LoVo (cell line): ENCODE measurements around the gene MTCH2.
"Not testable (repeated sequence)": the region's sequence is repeated elsewhere in the genome, so short reads cannot be mapped to it uniquely, and the experiment has no call there.

ENCODE experiments used
- DNase-seq: peaks from one replicate; pipeline ENCODE4 v3.0.0-alpha.2; 2016; ENCODE audit warnings: low spot score

The MTCH2 gene

DNA sequence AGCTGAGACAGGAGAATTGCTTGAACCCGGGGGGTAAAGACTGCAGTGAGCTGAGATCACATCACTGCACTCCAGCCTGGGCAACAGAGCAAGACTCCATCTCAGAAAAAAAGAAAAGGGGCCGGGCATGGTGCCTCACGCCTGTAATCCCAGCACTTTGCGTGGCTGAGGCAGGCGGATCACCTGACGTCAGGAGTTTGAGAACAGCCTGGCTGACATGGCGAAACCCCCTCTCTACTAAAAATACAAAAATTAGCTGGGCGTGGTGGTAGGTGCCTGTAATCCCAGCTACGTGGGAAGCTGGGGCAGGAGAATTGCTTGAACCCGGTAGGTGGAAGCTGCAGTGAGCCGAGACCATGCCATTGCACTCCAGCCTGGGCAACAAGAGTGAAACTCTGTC, 6.0 kb downstream of the MTCH2 start:
- not testable (repeated sequence) for DNase-seq

DNA sequence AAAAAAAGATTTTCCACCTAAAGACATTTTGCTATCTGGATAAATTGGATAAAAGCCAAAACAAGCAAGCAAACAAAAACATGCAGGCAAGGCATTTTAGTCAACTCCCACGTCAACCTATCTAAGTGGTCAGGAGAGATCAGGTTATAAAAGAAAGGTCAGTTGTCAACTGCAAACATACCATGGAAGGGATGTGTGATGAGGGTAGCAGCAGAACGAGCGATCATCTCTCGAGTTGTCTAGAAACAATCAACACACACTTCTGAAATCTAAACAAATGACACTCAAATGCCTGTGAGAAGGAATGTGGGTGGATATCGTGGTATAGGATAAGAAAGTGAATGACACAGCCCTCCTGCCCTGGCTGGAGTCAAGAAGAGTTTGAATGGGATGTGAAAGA, 10.9 kb downstream of the MTCH2 start:
- DNase-seq = no peak

DNA sequence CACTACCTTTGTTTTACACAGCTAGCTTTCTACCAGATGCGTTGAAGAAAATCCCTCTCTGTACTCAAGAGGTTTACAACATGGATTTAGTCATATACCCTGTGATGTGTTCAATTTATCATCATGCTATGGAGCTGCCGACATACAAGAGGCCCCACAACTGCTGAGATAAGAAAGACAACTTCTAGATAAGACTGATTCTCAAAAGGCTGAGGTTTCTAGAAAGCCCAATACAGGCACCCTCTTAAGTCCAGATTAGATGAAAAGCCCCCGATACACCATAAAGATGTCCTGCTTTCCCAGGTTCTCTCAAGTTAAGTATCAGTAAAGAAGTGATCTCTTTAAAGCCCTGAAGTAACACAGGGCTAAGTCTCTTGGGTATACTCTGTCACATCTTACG, 14.3 kb downstream of the MTCH2 start:
- DNase-seq = no peak

DNA sequence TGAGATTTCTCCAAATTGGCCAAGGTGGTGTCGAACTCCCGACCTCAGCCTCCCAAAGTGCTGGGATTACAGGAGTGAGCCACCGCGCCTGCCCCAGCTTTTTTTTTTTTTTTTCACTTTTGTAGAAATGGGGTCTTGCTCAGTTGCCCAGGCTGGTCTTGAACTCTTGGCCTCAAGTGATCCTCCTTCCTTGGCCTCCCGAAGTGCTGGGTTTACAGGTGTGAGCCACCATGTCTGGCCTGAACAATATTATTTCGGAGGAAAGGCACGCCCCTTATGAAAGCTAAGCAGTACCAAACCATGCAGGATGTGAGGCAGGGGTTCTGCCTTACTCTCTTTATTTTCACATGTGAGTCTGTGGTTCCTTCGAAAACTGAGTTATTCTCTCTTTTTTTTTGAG, 16.1 kb downstream of the MTCH2 start:
- no peak for DNase-seq

DNA sequence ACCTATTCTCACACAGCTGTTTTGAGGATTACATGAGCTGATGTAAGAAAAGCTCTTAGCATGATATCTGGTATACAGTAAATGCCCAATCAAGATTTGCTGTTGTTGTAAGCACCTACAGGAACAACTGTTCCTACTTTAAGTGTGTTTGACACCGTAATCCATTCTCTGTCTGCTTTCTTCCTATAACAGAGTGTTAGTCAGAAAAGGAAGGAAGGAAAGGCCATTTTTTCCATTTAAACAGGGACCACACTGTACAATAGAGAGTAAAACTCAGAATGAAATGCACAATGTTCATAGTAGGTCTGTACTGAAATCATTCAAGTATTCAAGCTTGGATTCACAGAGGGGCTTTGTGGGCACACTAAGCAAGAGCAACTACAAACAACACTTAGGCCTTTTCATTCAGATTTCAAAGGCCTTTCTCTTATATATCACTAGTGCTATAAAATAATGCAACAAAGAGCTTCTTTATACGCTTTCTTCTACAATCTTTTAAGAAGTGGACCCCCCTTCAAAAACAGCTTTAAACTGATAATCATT, 21.5 kb downstream of the MTCH2 start:
- no peak for DNase-seq

DNA sequence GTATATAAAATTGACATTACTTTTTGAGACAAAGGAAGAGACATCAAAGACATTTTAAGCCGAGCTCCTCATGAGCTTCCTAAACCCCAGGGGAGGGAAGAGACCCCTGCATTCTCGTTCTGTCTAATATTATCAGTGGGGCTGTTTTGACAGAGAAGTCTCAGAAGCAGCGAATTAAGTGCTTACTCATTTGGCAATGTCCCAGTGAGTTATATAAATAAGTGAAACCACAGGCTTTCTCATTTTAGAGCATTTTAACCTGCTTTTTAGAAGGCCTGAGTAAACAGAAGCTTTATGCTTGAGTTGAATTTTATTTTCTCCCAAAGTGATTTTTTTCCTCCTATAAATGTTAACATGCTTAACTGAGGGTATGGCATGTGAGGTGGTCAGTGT, 24.9 kb downstream of the MTCH2 start:
- DNase-seq = no peak

DNA sequence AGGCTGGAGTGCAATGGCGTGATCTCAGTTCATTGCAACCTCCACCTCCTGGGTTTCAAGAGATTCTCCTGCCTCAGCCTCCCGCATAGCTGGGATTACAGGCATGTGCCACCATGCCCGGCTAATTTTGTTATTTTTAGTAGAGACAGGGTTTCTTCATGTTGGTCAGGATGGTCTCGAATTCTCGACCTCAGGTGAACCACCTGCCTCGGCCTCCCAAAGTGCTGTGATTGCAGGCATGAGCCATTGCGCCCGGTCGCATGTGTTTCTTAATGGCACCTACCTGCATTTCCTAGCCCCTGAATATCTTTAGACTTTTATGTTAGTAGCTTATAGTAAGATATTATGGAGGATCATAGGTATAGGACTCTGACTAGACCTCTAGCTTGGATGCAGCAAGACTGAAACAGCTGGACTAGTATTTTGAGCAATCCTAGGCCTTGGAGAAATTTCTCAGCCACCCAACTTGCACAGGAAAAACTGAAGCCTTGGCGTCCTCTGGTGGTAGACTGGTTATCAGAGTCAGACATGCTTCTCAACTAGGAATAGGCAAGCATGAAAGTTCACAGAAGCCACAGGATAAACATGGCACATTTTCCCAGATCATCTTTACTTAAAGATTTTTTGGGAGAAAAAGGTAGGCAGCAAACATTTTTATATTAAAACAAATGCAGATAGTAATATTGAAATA, 25.5 kb downstream of the MTCH2 start:
- no peak for DNase-seq

DNA sequence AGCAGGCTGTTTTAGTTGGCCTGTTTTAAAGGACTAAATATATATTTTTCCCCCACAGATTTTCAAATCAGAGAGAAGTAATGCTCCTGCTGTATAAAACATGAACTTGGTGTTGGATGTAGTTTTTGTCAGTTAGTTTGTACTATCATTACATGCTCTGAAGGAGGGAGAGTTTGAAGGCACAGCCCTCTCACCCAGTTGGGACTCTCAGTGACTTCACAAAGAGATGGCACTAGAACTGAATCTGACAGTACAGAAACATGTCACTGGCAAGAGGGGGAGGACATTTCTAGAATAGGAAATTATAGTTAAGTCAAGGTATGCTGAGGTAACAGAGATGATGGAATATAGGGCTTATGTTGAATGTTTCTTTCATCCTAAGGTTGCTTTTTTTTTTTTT, 27.1 kb downstream of the MTCH2 start:
- no peak for DNase-seq

DNA sequence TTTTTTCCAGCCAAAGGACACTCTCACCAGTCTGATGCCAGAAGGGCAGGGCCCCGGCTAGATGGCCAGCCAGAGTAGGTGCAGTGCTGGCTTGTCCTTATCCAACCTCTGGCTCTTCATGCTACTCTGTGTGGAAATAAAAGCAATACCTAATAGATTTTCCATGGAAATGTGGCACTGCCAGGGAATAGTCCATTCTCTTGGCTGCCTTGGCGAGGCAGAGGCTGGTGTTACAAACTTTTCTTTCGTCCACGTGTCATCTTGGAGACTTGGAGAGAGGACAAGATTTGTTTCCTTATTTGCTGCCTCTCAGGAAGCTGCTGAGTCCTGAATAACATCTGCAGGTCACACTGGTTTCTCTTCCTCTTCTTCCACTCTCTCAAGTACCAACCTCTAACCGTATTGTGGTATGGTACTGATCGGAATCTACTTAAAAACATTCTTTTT, 31.0 kb downstream of the MTCH2 start:
- no peak for DNase-seq

DNA sequence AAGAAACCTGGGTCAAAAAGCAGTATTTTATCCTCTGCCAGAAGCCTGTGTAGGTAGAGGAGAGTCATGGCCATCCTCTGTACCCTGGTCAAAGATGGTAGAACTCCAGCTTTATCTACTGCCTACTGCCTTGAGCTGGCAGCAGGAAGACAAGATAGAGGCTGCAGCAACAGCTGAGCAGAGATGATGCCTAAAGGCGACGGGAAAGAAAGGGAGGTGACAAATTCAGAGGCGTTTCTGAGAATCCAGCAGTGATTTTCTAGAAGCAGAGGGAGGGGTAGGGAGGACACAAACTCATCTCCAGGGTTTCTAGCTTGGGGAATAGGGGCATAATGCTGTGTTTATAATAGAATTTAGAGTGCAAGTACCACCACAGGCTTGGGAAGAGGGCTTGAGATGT, 32.7 kb downstream of the MTCH2 start:
- no peak for DNase-seq

DNA sequence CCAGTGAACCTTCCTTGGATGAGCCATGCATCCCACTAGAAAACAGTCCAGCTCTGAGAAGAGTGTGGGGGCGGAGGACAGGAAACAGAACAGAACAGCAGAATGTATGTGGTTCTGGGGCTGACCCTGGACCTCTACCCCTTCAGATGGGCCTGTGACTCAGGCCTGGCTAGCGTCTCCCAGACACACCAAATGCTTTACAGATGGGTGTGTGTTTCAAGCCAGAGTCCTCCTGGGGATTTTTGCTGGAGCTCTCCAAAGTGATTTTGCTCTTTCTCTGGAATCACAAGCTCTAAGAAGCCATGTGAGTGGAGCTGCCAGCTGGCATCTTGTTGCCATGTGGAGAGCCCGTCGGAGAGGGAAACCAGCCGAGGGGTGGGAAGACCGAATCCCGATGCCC, 35.0 kb downstream of the MTCH2 start:
- no peak for DNase-seq

DNA sequence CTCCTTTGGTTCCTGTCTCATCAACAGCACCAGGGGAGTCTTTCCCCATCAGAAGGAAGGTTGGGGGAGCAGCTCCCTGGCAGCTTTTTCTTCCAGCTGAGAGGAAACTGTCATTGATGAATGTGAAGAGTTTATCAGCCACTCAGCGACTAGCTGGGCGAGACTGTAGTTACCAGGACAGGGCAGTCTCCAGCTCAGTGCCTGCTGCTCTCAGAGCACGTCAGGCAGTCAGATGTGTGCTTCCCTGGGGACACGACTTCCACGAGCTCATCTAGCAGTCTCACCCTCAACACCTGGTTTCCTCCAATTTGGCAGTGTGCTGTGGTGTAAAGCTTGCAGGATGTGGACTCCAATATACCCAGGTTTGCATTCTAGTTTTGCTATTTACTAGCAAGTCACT, 35.6 kb downstream of the MTCH2 start:
- DNase-seq = no peak

DNA sequence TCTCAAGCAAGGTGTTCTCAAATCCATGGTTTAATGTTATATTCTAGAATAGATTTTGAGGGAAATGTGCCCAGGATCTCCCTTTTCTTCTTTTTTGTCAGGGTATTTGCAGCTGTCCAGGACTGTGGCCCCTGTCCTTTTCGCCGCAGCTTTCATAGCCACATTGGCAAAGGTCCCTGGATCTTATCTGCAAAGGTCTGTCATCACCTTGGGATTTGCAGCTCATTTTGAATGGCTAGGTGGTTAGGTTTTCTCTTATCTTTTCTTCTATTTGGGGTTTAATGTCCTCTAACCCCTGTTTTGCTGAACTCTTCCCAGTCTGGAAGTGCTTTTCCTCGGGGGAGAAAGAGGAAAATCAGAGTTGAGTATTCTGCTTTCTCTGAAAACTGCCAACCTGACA, 36.4 kb downstream of the MTCH2 start:
- no peak for DNase-seq

DNA sequence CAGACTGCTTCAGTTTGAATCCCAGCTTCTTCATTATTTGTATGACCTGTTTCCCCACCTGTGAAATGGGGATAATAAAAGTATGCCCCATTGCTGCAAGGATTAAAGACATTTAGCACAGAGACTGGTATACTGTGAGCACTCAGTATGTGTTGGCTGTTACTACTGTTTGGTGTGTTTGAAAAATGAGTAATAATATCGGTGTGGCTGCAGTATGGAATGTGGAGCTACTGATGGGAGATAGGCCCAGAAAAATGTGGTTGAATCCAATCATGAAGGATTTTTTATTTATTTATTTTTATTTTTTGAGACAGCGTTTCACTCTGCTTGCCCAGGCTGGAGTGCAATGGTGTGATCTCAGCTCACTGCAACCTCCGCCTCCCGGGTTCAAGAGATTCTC, 39.1 kb downstream of the MTCH2 start:
- DNase-seq = no peak

DNA sequence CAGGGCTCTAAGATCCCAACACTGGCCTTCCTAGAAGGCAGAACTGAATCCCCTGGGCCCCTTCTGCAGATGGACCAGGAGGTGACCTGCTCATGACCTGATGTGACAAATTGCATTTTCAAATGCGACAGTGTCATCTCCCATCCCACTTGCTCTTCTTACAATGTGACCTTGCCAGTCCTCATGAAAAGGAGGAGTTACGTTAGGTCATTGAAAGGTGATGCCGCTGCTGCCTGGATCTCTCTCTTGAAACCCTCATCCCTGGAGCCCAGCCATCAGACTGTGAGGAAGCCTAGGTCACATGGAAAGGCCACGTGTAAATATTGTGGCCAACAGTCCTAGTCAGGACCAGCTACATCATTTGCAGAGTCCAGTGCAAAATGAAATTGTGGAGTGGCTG, 42.5 kb downstream of the MTCH2 start:
- DNase-seq = no peak

DNA sequence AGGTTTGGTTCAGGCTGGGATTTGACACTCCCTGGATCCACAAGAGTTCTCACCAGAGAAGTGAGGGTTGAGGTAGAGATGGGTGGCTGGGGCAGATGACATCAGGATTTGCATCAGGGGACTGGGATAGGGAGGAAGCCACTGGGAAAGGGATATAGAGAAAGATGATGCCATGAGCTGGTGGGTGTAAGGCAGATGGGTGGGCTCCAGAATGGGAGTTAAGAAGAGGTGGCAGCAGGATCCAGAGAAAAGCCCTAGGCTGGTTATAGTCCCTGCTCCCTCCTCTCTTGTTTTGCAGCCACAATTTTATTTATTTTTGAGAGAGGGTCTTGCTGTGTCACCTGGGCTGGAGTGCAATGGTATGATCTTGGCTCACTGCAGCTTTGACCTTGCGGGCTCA, 46.4 kb downstream of the MTCH2 start:
- no peak for DNase-seq

DNA sequence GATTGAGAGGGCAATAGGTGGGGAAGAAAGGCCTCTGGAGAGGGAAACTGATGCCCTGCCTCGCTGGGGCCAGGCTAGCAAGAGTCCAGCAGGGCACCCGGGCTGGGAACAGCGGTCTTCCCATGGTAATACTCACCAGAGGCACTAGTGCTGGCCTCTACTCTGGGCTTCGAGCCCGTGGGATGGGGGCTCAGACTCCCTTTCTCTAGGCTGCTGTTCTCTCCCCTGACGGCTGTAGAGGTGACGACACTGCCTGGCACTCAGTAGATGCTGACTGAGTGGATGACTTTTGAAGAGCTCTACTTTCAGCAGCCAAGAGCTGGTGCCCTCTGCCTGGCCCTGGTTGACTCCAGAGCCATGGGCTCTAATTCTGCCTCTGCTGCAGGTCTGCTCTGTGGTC, 47.3 kb downstream of the MTCH2 start:
- DNase-seq = no peak

DNA sequence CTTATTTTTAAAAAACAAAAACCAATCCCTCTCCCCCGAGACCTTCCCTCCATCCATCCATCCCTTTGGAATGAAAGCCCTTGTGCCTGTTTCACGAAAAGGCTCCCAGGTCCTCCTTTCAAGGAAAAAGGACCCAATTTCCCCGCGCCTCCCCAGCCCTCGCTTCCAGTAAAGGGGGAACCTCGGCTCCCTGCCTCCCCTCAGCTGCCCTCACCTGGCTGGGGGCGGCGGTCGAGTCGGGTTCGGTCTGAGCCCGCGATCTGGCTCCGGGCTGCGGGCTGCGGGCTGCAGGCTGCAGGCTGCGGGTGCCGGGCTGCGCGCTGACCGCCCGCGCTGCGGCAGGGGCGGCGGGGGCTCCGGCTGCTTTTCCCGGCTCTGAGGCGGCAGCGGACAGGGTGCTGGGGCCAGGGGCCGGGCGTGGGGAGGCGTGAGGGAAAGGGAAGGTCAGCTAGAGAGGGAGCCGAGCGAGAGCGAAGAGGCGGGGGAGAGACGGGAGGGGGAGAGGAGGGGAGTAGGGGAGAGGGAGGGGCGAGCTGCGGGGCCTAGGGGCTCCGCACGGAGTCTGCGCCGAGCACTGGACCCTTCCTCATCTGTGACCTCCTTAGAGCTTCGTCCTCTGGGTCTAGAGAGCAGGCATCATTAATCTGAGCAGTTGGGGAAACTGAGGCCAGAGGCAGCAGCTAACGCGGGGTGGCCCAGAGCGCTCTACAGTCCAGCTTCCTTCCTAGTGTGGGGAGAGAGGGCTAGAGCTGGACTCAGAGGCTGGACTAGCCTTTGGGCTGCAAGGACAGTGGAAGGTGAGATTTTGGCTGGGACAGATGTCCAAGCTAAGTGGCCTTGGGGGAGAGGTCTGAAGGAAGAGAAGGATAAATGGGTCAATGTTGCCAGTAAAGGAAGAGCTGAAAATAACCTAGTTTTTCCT, 48.2 kb downstream of the MTCH2 start, which contains the start of gene C1QTNF4:
Gene C1QTNF4 (minus strand): TSS at position 478 of the 922 bp plus-strand sequence. CDS start 3,601 bp downstream, outside the sequence.
- DNase-seq = no peak

DNA sequence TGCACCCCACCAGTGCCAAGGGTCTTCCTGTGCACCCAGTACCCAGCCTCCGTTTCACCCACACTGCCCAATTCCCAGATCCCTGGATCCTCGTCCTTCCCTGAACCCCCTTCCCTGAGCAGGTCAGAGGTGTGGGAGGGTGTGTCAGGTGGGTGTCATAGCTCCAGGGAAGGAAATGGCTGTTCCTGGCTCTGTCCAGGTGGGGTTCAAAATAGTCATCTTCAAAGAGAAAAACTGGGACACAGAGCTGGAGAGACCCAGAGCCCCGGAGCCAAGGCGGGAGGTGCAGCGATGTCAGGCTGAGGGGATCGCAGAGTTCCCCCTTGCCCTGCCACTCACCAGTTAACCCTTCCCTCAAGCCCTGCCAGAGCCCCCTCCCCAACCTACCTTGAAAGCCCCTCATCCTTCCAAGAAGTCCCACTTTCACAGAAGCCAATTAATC, 48.8 kb downstream of the MTCH2 start:
- no peak for DNase-seq

DNA sequence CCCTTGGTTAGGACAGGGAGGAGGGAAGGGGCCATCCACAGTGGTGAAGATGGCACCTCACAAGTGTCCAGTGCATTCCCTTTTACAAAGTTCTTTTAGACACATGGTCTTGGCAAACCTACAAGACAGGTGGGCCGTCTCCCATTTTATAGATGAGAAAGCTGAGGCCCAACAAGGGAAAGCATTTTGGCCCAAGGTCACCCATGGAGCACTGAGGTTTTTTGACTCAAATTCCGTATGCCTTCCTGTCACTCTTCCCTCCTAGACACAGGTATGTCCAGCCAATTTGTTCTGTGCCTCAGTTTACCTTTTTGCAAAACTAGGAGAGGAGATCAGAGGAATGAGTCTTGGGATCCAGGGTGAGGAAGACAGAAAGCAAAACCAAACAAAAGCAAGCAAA, 49.4 kb downstream of the MTCH2 start:
- DNase-seq = no peak

DNA sequence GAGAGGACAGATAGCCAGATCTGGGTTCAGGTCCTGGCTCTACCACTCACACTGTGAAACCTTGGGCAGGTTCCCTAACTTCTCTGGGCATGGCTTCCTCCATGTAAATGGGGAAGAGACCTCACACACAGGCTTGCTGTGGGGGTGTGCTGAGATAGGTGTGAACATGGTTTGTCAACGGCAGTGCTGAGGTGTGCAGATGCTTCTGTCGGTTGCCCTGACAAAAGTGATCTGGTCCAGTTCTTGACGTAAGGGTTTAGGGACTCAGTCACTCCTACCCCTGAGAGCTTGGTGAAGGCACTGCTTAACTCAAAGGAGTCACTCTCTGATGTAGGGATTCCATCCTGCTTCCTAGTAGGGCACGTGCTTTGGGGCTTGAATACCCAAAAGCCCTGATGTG, 50.1 kb downstream of the MTCH2 start:
- no peak for DNase-seq

DNA sequence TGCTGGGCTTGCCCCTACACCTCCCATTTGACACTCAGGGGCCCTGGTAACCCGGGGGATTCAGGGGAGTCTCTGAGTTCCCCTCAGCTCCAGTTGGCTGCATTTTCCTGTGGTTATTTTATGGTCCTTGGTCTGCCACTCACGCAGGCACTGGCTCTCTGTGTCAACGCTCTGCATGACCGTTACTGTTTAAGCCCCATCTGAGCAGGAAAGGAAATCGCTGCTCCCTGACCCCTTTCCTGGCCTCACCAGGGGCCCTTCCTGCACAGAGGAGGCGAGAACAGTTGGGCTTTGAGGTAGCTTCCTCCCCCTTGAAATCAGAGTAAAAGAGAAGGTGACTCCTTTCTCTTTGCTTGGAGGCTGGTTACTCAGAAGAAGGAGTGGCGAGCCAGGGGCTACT, 50.6 kb downstream of the MTCH2 start:
- no peak for DNase-seq
